K562 (cell line): ENCODE measurements around the gene TYRO3. TPM values are rescaled to one million over a fixed set of nuclear protein-coding genes. Genes with fewer than 3 reads are reported as not detected.

Experiments
- ATAC-seq: fragments of 200-7000 bp; cut with Tn5 transposase; 3 replicates; pipeline ENCODE4 v1.9.1; 2020; ENCODE audit warnings: moderate library complexity
- BruUV-seq: library from RNA; stranded (reverse); fragments of 400-500 nt; replicated peaks from 2 replicates; lab custom pipeline; 2021; lab: Mats Ljungman, UMichigan
- CTCF ChIA-PET: fragments of 300-600 bp; formaldehyde crosslinking; extraction: SDS; loops from one replicate; lab custom pipeline; 2021; ENCODE audit warnings: low intra/inter-chr PET ratio; lab: Yijun Ruan, JAX
- POLR2A ChIA-PET: fragments of 300-600, 350-650 bp; sonication (Branson Sonifier 250); formaldehyde crosslinking; extraction: SDS; loops from one replicate; lab custom pipeline; 2021; ENCODE audit warnings: antibody characterized with exemption, inconsistent platforms; lab: Yijun Ruan, JAX
- DNase-seq, 4 experiments: peaks; one replicate each; pipeline versions ENCODE4 v3.0.0 to v3.0.0-alpha.2; 2011 to 2018; ENCODE audit warnings: low spot score in 3 of 4, mixed read lengths in 3 of 4; ENCODE audit errors: extremely low read depth in 1 of 4
- FAIRE-seq: peaks from 2 replicates; lab custom pipeline; 2011; peaks lifted over from hg19 to GRCh38; lab: Jason Lieb, UNC
- H2AFZ ChIP-seq: 2 replicates; pipeline ENCODE4 v1.6.0; 2011; ENCODE audit warnings: low read depth, low read length, control low read depth, inconsistent platforms
- H3K27ac ChIP-seq: fragments of 200-600 bp; 3 replicates; pipeline ENCODE4 v1.8.0; 2011; ENCODE audit warnings: low read depth, mild to moderate bottlenecking, control low read depth, inconsistent platforms, low read length, moderate library complexity, mixed read lengths; ENCODE audit errors: extremely low read depth
- H3K27me3 ChIP-seq, 2 experiments: fragments of 300-600 bp in 1 of 2; 2 replicates in 1 of 2; 3 replicates in 1 of 2; pipeline versions ENCODE4 v1.6.0 to v1.8.0; 2011; ENCODE audit warnings: inconsistent platforms in 2 of 2, low read length in 2 of 2, mild to moderate bottlenecking in 1 of 2, mixed read lengths in 1 of 2, moderate library complexity in 1 of 2; ENCODE audit not compliant: control insufficient read depth in 2 of 2, insufficient read depth in 2 of 2
- H3K36me3 ChIP-seq: fragments of 300-600 bp; 3 replicates; pipeline ENCODE4 v1.8.0; 2011; ENCODE audit warnings: mild to moderate bottlenecking, low read length, inconsistent platforms; ENCODE audit not compliant: control insufficient read depth, insufficient read depth
- H3K4me1 ChIP-seq, 2 experiments: fragments of 200-600 bp in 1 of 2; replicated peaks in 1 of 2; 2 replicates in 1 of 2; 3 replicates in 1 of 2; pipeline versions ENCODE4 v1.5.1 to v1.8.0; 2011; ENCODE audit warnings: inconsistent platforms in 2 of 2, low read length in 2 of 2, mild to moderate bottlenecking in 1 of 2, mixed read lengths in 1 of 2, moderate library complexity in 1 of 2; ENCODE audit not compliant: control insufficient read depth in 2 of 2, insufficient read depth in 2 of 2
- H3K4me2 ChIP-seq: 2 replicates; pipeline ENCODE4 v1.6.1; 2011; ENCODE audit warnings: low read length, control low read depth, inconsistent platforms, mixed read lengths; ENCODE audit not compliant: insufficient read depth
- H3K4me3 ChIP-seq: fragments of 200-600 bp; sonication (generic), shearing (Covaris generic); 2 replicates; pipeline ENCODE4 v1.5.1; 2016; ENCODE audit warnings: control low read depth, inconsistent platforms
- H3K79me2 ChIP-seq: fragments of 200-600 bp; 3 replicates; pipeline ENCODE4 v1.8.0; 2011; ENCODE audit warnings: low read length, inconsistent platforms; ENCODE audit not compliant: control insufficient read depth, insufficient read depth
- H3K9ac ChIP-seq, 2 experiments: 2 replicates each; pipeline versions ENCODE4 v1.6.0 to v1.6.1; 2011; ENCODE audit warnings: low read depth in 2 of 2, low read length in 2 of 2, control low read depth in 1 of 2, inconsistent platforms in 1 of 2, mild to moderate bottlenecking in 1 of 2, mixed read lengths in 1 of 2; ENCODE audit not compliant: insufficient read depth in 1 of 2
- H3K9me1 ChIP-seq: one replicate; pipeline ENCODE4 v1.6.0; 2011; ENCODE audit warnings: inconsistent platforms, mild to moderate bottlenecking, low read length, moderate library complexity; ENCODE audit not compliant: control insufficient read depth, insufficient read depth
- H3K9me3 ChIP-seq: replicated peaks from 2 replicates; pipeline ENCODE4 v1.5.1; 2011; ENCODE audit warnings: low read depth, low read length, inconsistent platforms; ENCODE audit not compliant: control insufficient read depth, insufficient read depth
- H4K20me1 ChIP-seq: replicated peaks from 2 replicates; pipeline ENCODE4 v1.6.1; 2011; ENCODE audit warnings: low read length, inconsistent platforms, mixed read lengths; ENCODE audit not compliant: control insufficient read depth, insufficient read depth
- BHLHE40 ChIP-seq: IDR thresholded peaks from 2 replicates; pipeline ENCODE4 v1.6.1; 2011; ENCODE audit warnings: low read length, improper control_type of control experiment
- EGR1 ChIP-seq: fragments of 450-650 bp; conservative IDR thresholded peaks from 2 replicates; pipeline ENCODE4 v1.6.1; 2017; ENCODE audit warnings: mild to moderate bottlenecking
- HOXB6 ChIP-seq: fragments of 250-450 bp; sonication (Bioruptor Pico); IDR thresholded peaks from 2 replicates; pipeline ENCODE4 v1.5.1; 2022; ENCODE audit warnings: mild to moderate bottlenecking, borderline replicate concordance
- MEIS2 ChIP-seq: fragments of 450-650 bp; IDR thresholded peaks from 2 replicates; pipeline ENCODE4 v1.6.1; 2014; ENCODE audit warnings: mild to moderate bottlenecking; ENCODE audit not compliant: partially characterized antibody
- WGBS: fragments of 100-300 bp; shearing (Covaris generic); methylation state at CpG from one replicate; pipeline ENCODE4 v1.1.6; 2016; ENCODE audit warnings: low coverage, mixed read lengths; ENCODE audit not compliant: insufficient coverage; ENCODE audit errors: missing lambda C conversion rate; 5-methylcytosine and 5-hydroxymethylcytosine counted together
- in situ Hi-C: fragments of 300-500 bp; cut with MboI; formaldehyde crosslinking; loops from 4 replicates; pipeline ENCODE4 v1.15.0; 2018; ENCODE audit warnings: inconsistent platforms, mixed read lengths
- intact Hi-C: fragments of 100-400 bp; cut with micrococcal nuclease; formaldehyde crosslinking; loops from 2 replicates; pipeline ENCODE4 v1.14.2; 2022
- polyA plus RNA-seq, 8 experiments: library from polyadenylated mRNA; depleted of rRNA in 4 of 8; stranded (reverse) in 5 of 8; unstranded in 3 of 8; fragments of >200 nt; fragmentation: Nextera tagmentation in 2 of 8; fragmentation: Illumina TruSeq in 1 of 8; extraction: Ambion mirVana in 2 of 8; extraction: Trizol in 1 of 8; gene quantifications; 2 replicates each; pipeline versions ENCODE4 v1.2.1 to v1.2.3, GENCODE V29; 2011 to 2014; ENCODE audit warnings: inconsistent platforms in 1 of 8, missing spikeins in 1 of 8
- total RNA-seq, 7 experiments: library from RNA; depleted of rRNA in 6 of 7; stranded (reverse); fragments of >200 nt in 6 of 7; fragmentation: Illumina TruSeq in 2 of 7; extraction: Trizol in 2 of 7; gene quantifications; 2 replicates each; pipeline versions ENCODE4 v1.2.1 to v1.2.3, GENCODE V29; 2011 to 2021; ENCODE audit warnings: low replicate concordance in 1 of 7
- TF ChIP-seq, protein P1 (sequence below): fragments of 450-650 bp; IDR thresholded peaks from 2 replicates; pipeline ENCODE4 v1.6.1; 2016
- TF ChIP-seq, protein P2 (sequence below): sonication (generic); formaldehyde crosslinking; IDR thresholded peaks from 2 replicates; pipeline ENCODE4 v1.8.0; 2022; ENCODE audit warnings: mild to moderate bottlenecking, missing genetic modification reagents

The TYRO3 gene
- total and polyA plus RNA-seq, 9 of the 15 experiments (the other 6 are each of a cell fraction or from before 2014, with no cell fraction given) = 2.6 to 39.6 (median 18.6) TPM

DNA sequence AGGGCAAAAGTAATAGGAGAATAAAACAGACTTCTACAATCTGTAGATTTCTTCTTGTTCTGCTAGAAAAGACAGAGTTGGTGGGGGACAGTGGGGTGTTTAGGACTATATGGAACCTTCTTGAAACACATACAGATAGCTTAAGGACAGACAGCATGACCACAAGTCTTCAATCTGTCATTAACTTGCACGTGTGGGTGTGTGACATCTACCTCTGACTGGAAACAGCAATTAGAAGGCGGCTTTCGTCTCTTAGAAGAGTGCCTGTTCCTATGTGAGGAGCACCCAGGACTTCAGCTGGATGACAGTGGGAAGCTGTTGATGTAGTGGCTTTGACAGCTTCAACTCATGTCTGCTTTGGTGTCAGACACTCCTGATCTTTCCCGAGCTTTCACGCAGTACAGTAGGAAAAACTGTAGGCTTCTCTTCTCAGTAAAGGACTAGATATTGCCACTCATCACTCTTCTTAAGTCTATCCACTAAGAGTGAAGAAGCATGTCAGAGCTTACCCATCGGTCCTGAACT lies 44.5 kb downstream of the TYRO3 start:
- peak; percentile 61 for ATAC-seq
- CTCF ChIA-PET = interaction anchor here (0.6 to 1.3 kb wide), 2 partner anchors 190 to 208 kb away, joined by 3 read pairs; no protein-coding TSS in a partner anchor
- Histone ChIP-seq H3K9ac (no peak overlapping the region), H3K27ac (no peak overlapping the region), H3K4me3 (no peak overlapping the region), H3K79me2 (no peaks in the 10 kb centered on the region), H3K36me3 (no peaks in the 10 kb centered on the region), H3K27me3 (peaks cover 0 to 7% of the 10 kb centered on the region in 2 experiments; a peak in 3 of 5 replicates), H4K20me1 (no peaks in the 10 kb centered on the region), H2AFZ (peak overlapping the region; percentile 74), H3K9me3 (no peaks in the 10 kb centered on the region), H3K4me2 (peak overlapping the region; percentile 38)
- in situ Hi-C loops (loop anchor here (10.0 kb wide), 1 partner anchor 211 kb away; no protein-coding TSS in a partner anchor), intact Hi-C loops (loop anchor here (5.0 kb wide), 1 partner anchor 59 kb away; the partner anchor contains the start of gene MGA)
- peak in 2 of 4 experiments; percentile 21 to 26 for DNase-seq
- BruUV-seq = no TSS peak
- 11% methylated on average over 6 of the region's 6 CpGs for WGBS
- peak; percentile 48 for TF ChIP-seq EGR1
- TF ChIP-seq, protein P1, sequence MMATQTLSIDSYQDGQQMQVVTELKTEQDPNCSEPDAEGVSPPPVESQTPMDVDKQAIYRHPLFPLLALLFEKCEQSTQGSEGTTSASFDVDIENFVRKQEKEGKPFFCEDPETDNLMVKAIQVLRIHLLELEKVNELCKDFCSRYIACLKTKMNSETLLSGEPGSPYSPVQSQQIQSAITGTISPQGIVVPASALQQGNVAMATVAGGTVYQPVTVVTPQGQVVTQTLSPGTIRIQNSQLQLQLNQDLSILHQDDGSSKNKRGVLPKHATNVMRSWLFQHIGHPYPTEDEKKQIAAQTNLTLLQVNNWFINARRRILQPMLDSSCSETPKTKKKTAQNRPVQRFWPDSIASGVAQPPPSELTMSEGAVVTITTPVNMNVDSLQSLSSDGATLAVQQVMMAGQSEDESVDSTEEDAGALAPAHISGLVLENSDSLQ = peak; percentile 30; the same call in 1 of the 2 replicates
- TF ChIP-seq BHLHE40 = peak; percentile 28; the same call in 1 of the 2 replicates
- TF ChIP-seq, protein P2, sequence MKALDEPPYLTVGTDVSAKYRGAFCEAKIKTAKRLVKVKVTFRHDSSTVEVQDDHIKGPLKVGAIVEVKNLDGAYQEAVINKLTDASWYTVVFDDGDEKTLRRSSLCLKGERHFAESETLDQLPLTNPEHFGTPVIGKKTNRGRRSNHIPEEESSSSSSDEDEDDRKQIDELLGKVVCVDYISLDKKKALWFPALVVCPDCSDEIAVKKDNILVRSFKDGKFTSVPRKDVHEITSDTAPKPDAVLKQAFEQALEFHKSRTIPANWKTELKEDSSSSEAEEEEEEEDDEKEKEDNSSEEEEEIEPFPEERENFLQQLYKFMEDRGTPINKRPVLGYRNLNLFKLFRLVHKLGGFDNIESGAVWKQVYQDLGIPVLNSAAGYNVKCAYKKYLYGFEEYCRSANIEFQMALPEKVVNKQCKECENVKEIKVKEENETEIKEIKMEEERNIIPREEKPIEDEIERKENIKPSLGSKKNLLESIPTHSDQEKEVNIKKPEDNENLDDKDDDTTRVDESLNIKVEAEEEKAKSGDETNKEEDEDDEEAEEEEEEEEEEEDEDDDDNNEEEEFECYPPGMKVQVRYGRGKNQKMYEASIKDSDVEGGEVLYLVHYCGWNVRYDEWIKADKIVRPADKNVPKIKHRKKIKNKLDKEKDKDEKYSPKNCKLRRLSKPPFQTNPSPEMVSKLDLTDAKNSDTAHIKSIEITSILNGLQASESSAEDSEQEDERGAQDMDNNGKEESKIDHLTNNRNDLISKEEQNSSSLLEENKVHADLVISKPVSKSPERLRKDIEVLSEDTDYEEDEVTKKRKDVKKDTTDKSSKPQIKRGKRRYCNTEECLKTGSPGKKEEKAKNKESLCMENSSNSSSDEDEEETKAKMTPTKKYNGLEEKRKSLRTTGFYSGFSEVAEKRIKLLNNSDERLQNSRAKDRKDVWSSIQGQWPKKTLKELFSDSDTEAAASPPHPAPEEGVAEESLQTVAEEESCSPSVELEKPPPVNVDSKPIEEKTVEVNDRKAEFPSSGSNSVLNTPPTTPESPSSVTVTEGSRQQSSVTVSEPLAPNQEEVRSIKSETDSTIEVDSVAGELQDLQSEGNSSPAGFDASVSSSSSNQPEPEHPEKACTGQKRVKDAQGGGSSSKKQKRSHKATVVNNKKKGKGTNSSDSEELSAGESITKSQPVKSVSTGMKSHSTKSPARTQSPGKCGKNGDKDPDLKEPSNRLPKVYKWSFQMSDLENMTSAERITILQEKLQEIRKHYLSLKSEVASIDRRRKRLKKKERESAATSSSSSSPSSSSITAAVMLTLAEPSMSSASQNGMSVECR = 0 out of 2 replicates have a peak, but pooled peaks have one; percentile 25
- no peak for TF ChIP-seq HOXB6 (CRISPR knock-in tag)
- TF ChIP-seq MEIS2 = peak; percentile 79
- TF ChIP-seq, all 486 proteins: peak for 5
- peak; percentile 6 for FAIRE-seq
- peaks cover 0 to 16% of the 10 kb centered on the region in 2 experiments; a peak in 3 of 5 replicates for H3K4me1 ChIP-seq
- POLR2A ChIA-PET = interaction anchor here (0.5 to 1.7 kb wide), 8 partner anchors 9 to 131 kb away, joined by 3 to 7 read pairs (median 3); no protein-coding TSS in a partner anchor
- H3K9me1 ChIP-seq = no peaks in the 10 kb centered on the region
